Ovary (tissue), 3 donors: ENCODE data around the gene ACSM3.

Source experiments
- EP300 ChIP-seq: sonication (generic); formaldehyde crosslinking; IDR thresholded peaks from one replicate; pipeline ENCODE4 v1.6.1; 2017; ENCODE audit warnings: antibody characterized with exemption
- POLR2A ChIP-seq: fragments of 450-650 bp; IDR thresholded peaks from one replicate; pipeline ENCODE4 v1.6.1; 2017; ENCODE audit warnings: antibody characterized with exemption, mild to moderate bottlenecking, moderate library complexity
- TF ChIP-seq, protein P1 (sequence below), 3 donors: fragments of 450-650 bp in 2 of 3; fragments of 200-600 bp in 1 of 3; IDR thresholded peaks; one replicate each; pipeline versions ENCODE4 v1.5.1 to v1.8.0; 2016 to 2022; ENCODE audit warnings: antibody characterized with exemption in 3 of 3, mild to moderate bottlenecking in 1 of 3
- donor health status: DM: no; HTN: no; CAD: no.

GRCh38 chr16:20774703-20775362 is 11.0 kb downstream of the ACSM3 start:
- TF ChIP-seq POLR2A (no peak), EP300 (no peak)
- TF ChIP-seq, protein P1, sequence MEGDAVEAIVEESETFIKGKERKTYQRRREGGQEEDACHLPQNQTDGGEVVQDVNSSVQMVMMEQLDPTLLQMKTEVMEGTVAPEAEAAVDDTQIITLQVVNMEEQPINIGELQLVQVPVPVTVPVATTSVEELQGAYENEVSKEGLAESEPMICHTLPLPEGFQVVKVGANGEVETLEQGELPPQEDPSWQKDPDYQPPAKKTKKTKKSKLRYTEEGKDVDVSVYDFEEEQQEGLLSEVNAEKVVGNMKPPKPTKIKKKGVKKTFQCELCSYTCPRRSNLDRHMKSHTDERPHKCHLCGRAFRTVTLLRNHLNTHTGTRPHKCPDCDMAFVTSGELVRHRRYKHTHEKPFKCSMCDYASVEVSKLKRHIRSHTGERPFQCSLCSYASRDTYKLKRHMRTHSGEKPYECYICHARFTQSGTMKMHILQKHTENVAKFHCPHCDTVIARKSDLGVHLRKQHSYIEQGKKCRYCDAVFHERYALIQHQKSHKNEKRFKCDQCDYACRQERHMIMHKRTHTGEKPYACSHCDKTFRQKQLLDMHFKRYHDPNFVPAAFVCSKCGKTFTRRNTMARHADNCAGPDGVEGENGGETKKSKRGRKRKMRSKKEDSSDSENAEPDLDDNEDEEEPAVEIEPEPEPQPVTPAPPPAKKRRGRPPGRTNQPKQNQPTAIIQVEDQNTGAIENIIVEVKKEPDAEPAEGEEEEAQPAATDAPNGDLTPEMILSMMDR (IDR thresholded peaks at IDR 0.05): no peak
